ENCODE results near the gene PALLD.
"Not testable (repeated sequence)": the region's sequence is repeated elsewhere in the genome, so short reads cannot be mapped to it uniquely, and the experiment has no call there.

PALLD gene

DNA sequence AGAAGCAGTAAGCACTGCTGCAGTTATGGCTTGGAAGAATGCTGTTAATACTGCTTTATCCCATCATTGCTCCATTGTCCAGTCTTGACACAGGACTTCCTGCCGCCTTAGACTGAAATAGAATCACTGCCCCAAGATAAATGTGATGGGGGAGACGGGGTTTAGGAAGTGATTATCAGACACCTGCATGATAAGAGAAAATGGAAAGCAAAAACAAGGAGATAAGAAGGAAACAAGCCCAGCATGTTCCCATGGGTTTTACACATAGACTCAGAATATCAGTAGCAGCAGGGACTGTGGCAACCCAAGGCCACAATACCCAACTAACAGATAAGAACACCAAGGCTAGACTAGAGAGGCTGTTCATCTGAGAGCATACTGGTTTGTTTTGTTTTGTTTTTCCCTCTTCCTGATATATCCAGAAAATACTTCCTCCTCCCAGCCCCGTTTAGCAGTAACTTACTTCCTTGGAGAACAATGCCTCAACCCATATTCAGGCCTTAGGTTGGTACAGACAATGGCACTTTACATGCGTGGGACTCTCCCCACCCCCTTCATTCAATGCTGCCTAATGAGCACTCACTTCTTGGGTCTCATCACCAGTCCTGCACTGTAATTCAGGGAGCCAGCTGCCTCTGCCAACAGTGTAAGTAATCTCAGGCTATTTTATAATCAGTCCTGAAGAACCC, 280.6 kb downstream of the PALLD start:
- DNase-seq: no peak

DNA sequence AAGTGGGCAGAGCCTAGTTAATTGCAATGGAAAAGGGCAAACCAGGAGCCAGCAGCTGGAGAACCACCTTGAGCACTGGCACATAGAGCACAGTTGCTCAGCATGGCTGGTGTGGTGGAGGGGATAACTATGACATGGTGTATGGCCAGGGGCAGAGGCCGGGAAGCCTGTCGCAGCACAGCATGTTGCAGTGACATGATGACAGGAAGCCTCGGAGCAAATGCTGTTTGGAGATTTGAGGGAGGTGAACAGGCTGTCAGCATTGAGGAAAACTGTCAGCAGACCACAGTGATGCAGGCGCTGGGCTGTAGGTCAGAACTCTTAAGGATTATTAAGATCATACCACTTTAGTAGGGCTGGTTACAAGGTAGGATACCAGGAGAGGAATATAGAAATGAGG, 284.5 kb downstream of the PALLD start:
- no peak for DNase-seq

DNA sequence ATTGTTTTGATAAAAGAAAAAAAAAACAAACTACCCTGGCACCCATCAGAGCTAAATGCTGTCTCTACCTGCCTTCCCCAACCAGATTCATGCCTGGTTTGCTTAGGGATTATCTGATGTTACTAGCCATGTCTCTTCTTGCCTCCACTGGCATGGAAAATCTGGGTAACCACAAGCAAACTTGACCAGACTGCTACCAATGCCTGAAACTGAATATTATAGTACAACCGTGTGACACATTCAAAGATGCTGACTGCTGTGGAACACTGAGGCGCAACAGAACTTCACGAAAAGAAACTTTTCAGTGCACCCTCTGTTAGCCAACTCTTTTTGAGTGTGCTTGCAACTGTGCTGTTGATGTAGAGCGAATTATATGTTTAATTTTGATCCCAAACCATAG, 285.1 kb downstream of the PALLD start:
- DNase-seq: no peak

DNA sequence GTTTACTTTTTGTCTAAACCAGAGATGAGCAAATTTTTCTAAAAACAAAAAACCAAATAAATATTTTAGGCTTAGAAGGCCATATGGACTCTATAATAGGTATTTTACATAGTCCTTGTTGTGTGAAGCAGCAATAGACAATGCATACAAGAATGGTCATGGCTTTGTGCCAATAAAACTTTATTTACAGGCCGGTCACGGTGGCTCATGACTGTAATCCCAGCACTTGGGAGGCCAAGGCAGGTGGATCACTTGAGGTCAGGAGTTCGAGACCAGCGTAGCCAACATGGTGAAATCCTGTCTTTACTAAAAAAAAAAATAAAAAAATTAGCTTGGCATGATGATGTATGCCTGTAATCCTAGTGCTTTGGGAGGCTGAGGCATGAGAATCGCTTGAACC, 285.6 kb downstream of the PALLD start:
- DNase-seq: no peak

DNA sequence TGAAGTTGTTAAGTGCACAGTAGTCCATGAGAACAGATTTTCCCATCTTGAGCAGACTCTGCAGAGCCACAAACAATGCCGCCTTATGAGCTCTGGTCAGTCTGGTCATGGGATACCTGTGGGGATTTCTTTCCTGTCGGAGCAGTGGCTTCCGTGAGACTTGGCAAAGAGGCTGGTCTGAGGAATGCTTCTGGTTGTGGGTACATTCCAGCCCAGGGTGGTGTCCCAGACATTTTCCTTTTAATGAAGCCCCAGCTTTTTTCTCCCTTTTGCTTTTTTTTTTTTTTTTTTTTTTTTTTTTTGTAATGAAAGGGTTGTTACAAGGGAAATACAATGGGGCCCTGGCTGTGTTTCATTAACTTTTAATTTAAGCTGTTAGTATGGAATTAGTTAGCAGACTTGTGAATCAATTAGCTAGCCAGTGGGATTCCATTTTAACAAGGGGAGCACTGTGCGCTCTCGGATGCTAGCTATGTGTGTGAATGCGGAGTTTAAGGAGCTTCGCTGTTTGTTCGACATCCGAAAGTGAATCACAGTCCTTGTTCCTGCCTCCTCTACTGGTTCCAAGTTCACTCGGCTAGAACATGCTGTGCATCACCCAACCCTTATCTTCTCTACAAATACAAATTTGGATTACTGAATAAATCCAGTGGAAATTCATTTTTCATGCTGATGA, 288.1 kb downstream of the PALLD start:
- DNase-seq: no peak

DNA sequence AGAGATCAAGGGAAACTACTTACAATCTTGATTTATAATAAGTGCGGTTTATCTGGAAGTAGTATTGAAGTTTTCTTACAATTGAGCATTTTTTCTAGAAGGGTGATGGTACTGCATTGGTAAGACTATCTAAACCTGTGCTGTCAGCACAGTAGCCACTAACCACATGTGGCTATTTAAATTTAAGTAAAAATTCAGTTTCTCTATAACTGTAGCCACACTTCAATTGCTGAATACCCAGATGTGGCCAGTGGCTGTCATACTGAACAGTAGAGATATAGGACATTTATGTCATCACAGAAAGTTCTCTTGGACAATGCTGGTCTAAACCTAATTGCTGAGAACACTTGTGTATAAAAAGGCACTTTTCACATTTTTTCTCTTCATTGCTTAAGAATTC, 290.5 kb downstream of the PALLD start:
- DNase-seq: no peak

DNA sequence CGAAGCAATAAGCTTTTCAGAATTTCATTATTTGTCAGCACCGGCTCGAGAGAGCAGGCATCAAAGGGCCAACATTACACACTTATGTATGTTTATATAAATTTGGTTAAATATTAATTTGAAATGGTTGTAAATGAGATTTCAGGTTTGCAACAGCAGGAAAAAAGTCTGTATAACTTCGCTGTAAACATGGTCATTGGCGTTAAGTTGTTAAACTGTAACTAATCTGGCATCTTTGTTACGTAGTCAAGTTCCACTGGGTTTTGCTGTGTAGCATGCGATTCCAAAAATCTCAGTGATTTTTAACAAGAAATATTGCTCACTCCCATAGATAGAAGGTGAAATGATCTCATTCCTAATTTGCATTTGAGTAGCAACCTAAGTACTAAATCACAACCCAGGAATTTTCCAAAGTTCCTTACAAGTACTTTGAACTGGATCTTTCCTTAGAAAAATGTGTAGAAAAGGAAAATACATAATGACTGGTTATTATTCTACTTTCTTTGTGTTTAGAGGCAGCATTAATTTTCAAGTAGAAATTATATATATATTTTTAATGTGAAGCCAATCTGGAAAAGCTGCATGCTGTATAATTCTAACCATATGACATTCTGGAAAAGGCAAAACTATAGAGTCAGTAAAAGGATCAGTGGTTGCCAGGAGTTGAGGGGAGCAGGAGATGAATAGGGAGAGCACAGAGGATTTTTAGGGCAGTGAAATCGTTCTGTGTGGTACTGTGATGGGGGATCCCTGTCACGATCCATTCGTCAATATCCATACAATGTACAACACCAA, 291.1 kb downstream of the PALLD start:
- DNase-seq: no peak

DNA sequence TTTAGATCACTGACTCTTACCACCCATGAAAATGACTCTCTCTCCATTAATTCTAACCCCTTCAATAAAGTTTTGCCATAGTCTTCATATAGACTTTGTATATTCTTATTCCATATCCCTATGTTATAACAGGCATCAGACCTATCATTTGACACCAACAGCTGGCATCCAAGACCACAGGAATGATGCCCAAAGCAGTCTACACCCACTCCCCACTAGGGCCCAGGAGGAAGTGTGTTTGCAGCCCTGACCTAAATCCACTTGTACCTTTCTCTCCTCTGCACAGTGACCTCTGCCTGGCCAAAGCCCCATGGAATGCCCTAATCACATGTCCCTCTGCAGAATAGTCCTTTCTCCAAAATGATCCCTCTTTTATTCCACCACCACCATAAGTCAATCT, 294.0 kb downstream of the PALLD start:
- no peak for DNase-seq

DNA sequence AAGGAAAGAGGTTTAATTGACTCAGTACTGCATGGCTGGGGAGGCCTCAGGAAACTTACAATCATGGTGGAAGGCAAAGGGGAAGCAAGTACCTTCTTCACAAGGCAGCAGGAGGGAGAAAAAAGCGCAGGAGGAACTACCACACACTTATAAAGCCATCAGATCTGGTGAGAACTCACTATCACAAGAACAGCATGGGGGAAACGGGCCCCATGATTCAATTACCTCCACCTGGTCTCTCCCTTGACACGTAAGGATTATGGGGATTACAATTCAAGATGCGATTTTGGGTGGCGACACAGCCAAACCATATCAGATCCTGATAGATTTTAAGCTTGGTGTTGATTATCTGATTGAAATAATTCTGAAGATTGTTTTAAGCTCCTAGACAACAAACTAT, 294.5 kb downstream of the PALLD start:
- no peak for DNase-seq

DNA sequence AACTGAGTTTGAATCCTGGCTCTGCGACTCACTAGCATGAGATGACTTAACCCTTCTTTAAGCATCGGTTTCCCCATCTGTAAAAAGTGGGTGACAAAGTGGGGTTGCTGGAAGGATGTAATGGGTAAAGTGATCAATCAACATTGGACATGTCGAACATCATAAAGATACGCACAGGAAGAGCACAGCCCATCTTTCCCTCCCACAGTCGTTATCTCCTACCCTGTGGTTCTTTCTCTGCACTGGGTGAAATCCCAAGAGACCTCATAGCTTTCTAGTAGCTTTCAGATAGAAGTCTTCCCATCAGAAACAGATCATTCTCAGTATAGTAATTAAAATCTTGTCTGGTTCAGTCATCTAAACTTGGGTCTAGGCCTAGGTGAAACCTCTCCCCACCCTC, 296.7 kb downstream of the PALLD start:
- DNase-seq: no peak

DNA sequence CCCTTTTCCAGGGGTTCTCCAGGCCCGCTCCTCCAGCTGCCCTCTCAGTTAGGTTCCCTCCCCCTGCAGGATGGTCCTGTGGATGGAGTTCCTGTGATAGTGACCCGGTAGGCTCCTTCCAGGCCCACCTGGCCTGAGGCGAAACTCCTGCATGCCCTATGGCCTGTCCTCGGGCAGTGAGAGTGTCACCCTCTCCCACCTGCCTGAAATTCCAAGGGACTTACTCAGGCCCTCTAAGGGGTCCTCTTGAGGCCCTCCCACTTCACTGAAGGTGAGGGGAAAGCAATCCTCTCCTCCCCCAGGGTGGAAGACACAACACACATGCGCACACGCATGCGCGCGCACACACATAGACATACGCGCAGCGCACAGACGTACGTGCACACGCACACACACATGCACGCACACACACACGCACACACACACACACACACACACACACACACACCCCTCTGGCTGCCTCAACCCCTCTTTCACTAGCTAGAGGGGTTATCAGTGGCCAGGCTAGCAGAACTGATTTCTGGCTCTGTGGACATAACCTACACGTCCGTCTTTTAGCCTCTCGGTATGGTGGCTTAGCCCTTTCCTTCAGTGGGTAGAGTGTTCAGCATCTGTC, 297.3 kb downstream of the PALLD start:
- DNase-seq: no peak

DNA sequence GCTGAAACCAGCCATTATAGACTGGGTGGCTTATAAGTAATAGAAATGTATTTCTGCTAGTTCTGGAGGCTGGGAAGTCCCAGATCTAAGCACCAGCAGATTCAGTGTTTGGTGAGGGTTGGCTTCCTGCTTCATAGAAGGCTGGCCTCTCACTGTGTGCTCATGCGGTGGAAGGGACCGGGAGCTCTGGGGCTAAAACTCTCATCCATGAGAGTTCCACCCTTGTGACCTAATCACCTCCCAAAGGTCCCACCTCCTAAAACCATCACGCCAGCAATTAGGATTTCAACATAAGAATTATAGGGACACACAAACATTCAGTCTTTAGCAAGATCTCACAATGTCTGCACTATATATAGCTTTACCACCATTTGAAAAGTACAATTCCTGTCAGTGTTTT, 298.0 kb downstream of the PALLD start:
- DNase-seq: no peak

DNA sequence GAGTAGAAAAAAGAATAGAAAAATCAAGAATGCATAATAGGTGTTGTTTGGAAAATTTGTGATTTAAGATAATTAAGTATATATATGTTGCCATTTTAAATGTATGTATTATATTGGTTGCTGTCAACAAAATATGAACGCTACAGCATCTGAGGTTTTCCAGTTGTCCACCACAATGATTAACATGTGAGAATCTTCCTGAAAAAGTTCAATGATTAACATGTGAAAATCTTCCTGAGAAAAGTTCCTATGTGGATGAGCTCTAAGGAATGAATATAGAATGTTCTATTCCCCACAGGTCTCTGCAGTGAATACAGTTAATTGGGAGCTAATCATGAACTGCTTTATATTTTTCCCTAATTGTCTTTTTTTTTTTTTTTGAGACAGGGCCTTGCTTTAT, 298.5 kb downstream of the PALLD start:
- DNase-seq: no peak

DNA sequence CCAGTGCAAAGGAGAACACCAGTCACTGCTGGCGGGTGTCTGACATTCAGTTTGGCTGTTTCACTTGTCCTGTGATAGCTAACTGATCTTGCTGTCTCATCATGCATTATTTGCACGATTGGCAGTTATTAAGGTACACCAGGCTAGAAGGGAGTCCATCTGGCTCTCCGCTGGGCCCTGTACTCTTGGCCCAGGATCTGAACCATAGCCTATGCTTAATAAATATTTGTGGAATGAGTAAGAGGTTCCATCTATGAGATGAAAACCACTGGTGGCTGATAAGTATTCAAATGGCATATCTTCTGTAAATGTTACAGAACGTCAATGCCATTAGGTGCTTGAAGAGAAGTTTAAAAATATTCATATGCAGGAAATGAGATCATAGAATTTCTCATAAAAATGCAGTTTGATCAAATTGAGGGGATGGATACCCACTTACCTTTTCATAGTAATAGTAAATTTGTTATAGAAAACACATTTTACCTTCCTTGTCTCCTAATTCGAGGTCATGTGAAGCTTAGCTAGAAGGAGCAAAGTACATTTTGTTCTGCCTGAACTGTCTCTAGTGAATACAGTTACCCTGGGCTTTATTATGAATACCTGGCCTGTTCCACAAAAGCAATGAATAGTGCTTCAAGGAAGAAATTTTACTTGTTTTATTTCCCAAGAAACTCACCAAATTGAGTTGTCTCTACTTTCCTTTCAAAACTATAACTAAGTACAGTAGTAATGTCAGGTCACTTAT, 299.7 kb downstream of the PALLD start:
- DNase-seq: no peak

DNA sequence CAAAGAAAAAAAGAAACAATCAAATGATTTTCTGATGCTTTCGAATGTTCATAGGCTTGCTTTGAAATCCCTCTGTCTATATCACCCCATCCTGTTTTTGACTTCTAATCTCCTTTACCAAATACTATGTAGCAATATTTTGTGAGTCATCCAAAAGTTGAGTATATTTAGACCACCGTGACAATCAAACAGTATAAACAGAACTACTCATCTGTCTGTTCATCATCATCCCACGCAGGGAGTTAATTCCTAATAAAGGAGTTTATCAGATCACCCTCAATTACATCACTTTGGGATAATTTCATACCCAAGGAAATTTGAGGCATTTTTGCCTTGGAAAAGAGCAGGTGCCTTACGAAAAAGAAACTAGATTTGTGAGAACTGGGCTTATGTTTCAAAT, 300.3 kb downstream of the PALLD start:
- DNase-seq: no peak

DNA sequence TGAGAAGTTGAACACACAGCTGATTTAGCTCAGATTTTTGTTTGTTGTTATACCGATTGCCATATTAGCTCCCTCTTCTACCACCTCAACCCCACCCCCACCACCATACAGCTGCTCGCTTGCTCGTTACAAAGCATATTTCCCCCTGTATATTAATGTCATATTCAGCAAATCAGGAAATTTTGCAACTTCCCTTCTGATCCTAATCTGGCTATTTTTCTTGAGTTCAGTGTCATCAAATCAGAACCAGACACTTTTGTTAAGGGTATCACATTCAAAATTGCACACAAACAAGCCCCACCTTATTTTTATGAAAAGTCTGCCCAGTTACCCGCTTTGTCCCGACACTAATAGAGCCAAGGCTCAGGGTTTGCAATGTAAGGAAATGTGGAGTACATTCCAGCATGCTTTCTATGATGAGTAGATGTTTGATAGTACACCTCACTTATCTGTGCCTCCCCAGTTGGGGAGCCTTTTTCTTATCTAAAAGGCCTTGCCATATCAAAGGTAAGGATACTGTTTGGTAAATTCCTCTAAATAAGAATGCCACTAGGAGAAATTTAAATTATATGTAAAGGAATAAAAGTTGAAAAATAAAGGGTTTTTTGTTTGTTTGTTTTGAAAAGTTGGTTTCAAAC, 301.0 kb downstream of the PALLD start:
- DNase-seq: no peak

DNA sequence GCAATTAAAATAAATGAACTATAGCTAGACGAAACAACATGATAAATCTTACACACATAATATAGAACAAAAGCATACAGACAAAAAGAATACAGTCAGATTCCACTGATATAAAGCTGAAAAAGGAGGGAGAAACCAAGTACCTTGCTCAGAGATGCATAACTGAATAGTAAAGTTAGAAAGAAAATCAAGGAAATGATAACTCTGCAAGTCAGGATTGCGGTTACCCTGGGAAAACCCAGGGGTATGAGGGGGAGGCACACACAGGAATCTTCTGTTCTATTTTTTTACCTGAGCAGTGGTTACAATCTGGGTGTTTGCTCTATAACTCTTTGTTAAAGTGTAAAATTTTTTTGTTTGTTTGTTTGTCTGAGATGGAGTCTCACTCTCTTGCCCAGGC, 304.1 kb downstream of the PALLD start:
- DNase-seq: no peak

DNA sequence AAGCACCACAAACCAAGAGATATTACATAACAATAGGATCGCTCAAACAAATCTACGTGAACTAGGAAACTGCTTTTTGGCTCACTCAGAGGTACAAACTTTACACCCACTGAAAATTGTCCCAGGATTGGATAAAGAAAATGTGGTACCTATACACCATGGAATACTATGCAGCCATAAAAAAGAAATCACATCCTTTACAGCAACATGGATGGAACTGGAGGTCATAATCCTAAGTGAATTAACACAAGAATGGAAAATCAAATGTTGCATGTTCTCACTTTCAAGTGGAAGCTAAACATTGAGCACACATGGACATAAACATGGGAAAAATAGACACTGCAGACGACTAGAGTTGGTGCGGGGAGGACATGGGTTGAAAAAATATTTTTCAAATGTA, 305.4 kb downstream of the PALLD start:
- DNase-seq: no peak

DNA sequence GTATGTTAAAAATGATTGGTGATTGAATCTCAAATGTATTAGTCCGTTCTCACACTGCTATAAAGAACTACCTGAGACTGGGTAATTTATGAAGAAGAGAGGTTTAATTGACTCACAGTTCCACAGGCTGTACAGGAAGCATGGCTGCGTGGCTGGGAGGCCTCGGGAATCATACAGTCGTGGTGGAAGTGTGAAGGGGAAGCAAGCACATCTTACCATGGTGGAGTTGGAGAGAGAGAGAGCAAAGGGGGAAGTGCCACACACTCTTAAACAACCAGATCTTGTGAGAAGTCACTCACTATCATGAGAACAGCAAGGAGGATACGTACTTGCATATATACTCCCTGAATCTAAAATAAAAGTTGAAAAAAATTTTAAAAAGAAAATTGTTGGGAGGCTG, 306.2 kb downstream of the PALLD start:
- not testable (repeated sequence) for DNase-seq

DNA sequence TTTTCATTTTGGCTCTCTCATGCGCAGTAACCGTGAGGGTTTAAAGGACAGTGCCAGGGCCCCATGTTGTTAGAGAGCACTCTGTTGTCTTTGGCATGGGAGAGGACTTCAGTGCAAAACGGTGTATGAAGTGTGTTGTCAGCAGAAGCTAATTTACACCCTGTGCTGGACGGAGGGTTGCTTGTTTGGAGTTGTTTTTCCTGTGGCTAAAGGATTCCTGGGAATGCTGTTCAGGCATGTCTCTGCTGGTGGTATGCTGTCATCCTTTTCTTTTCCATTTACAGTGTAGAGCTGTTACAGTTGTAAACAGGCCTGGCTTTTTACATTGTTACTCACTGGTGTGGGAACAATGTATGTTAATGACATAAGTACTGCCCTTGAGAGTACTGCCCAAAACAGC, 306.9 kb downstream of the PALLD start:
- DNase-seq: no peak

DNA sequence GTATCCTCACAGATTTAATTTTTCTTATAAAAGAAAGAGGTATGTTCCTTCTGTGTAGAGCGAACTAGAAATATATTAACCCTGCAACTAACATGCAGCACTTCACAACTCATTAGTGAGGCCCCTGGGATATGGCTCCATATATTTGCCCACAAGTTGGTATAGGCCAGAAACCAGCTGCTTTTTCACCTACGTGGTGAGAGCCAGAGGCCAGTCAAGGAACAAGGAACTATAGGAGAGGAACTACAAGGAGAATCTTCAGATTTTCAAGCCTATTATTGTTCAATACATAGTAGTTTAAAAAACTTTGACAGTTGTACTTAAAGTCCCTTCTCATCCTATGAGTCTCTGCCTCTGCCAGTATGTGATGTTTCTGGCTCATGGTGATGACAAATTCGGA, 307.3 kb downstream of the PALLD start:
- no peak for DNase-seq

DNA sequence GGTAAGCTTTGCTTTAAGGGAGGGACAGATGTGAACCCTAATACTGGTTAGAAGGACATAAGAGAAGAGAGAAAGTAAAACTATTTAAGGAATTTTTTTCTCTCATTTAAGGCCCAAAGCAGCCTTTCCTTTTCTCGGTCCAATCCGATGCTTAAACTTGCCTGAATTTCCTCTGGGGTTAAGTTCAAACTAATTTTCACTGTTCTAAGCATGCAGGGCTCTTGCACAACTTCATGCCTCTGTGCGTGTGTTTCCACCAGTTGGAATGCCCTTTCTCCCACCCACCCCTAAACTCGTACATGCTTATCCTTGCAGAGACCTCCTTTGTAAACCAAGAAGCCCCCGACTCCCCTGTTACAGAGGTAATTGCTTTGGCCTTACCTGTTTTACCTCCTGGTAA, 308.5 kb downstream of the PALLD start:
- no peak for DNase-seq

DNA sequence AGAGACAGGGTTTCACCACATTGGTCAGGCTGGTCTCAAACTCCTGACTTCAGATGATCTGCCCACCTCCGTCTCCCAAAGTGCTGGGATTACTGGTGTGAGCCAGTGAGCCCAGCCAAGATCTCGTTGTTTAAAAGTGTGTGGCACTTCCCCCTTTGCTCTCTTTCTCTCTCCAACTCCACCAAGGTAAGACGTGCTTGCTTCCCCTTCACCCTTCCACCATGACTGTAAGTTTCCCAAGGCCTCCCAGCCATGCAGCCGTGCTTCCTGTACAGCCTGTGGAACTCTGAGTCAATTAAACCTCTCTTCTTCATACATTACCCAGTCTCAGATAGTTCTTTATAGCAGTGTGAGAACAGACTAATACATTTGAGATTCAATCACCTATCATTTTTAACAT, 309.4 kb downstream of the PALLD start:
- DNase-seq: not testable (repeated sequence)

All from activated T-cell treated with anti-CD3 and anti-CD28 coated beads for 4 hours (primary cell).